ENCODE measurements around the gene MRPL28. TPM values are rescaled to one million over a fixed set of nuclear protein-coding genes. Genes with fewer than 3 reads are reported as not detected.
A peak's percentile ranks its signal among the peaks of the same experiment; 100 is the strongest.

Gene MRPL28
- total and polyA plus RNA-seq, 9 donors, result 28.4 to 57.7 (median 40.9) TPM

- Histone ChIP-seq H3K36me3 (no peaks in the 10 kb centered on the region), H3K4me1 (ENCODE audit: insufficient read depth) (no peaks in the 10 kb centered on the region), H3K4me3 (no peak overlapping the region), H3K27ac (no peak overlapping the region), H3K27me3 (no peaks in the 10 kb centered on the region), H3K9me3 (no peaks in the 10 kb centered on the region)
- TF ChIP-seq CTCF (IDR thresholded peaks at IDR 0.05) (no peak), EP300 (IDR thresholded peaks at IDR 0.05) (no peak), POLR2A (IDR thresholded peaks at IDR 0.05) (no peak)
- intact Hi-C loops (cut with DNase I), result loop anchor here in 2 of 4 donors (10.0 kb wide), 2 partner anchors 268 to 278 kb away; partner anchors contain the start of gene RHOT2 (in 1 of the 2)
- no peak for DNase-seq
- WGBS, 3 donors, result 75 to 84% (median 76%) methylated on average over 19 of the region's 19 CpGs
These were observed 16.4 kb upstream of the MRPL28 start for GRCh38 chr16:386641-387156.

GRCh38 chr16:383326-384051 is 13.2 kb upstream of the MRPL28 start:
- no peaks in the 10 kb centered on the region for H3K27me3 ChIP-seq
- no peaks in the 10 kb centered on the region for H3K36me3 ChIP-seq
- peak in 2 of 5 donors; percentile 40 to 43 for DNase-seq
- intact Hi-C loops (cut with DNase I), result loop anchor here in 2 of 4 donors (10.0 kb wide), 2 partner anchors 271 to 281 kb away; partner anchors contain the start of gene RHOT2 (in 1 of the 2)
- H3K9me3 ChIP-seq, result no peaks in the 10 kb centered on the region
- H3K27ac ChIP-seq, result no peak overlapping the region
- H3K4me3 ChIP-seq, result no peak overlapping the region
- WGBS, 3 donors, result 48 to 76% (median 63%) methylated on average over 33 of the region's 33 CpGs
- peaks cover 4% of the 10 kb centered on the region for H3K4me1 ChIP-seq (ENCODE audit: insufficient read depth)
- TF ChIP-seq POLR2A (IDR thresholded peaks at IDR 0.05) (no peak), EP300 (IDR thresholded peaks at IDR 0.05) (no peak), CTCF (IDR thresholded peaks at IDR 0.05) (no peak)

GRCh38 chr16:381789-382717 is 11.7 kb upstream of the MRPL28 start, which contains the start of gene PGAP6:
Gene PGAP6 (minus strand): TSS chr16:381978. CDS start chr16:381821, 157 bp downstream.
- H3K27me3 ChIP-seq, result no peaks in the 10 kb centered on the region
- peaks cover 4% of the 10 kb centered on the region for H3K4me1 ChIP-seq (ENCODE audit: insufficient read depth)
- peak; percentile 56 to 75 (median 70) for DNase-seq
- H3K36me3 ChIP-seq, result no peaks in the 10 kb centered on the region
- peak within 1 kb of the TSS; percentile 63 for H3K4me3 ChIP-seq
- no peaks in the 10 kb centered on the region for H3K9me3 ChIP-seq
- H3K27ac ChIP-seq, result peak within 1 kb of the TSS; percentile 30 to 33
- TF ChIP-seq POLR2A (IDR thresholded peaks at IDR 0.05) (no peak), EP300 (IDR thresholded peaks at IDR 0.05) (no peak), CTCF (IDR thresholded peaks at IDR 0.05) (no peak)
- intact Hi-C loops (cut with DNase I), result loop anchor here in 2 of 4 donors (10.0 kb wide), 2 partner anchors 273 to 283 kb away; partner anchors contain the start of gene RHOT2 (in 1 of the 2)
- 1 to 2% (median 1%) methylated on average over 39 to 120 of the region's 123 CpGs for WGBS, 3 donors

Measured in ovary (tissue), 9 donors.